Ovary (tissue), 9 donors: Measurements from ENCODE around the gene SPEG. TPM values are rescaled to one million over a fixed set of nuclear protein-coding genes. Genes with fewer than 3 reads are reported as not detected.
A peak's percentile ranks its signal among the peaks of the same experiment; 100 is the strongest.

Experiments
- DNase-seq, 5 donors: peaks; one replicate each; pipeline ENCODE4 v3.0.0-alpha.2; 2019 to 2020
- H3K27ac ChIP-seq, 2 donors: fragments of 200-600 bp; one replicate each; pipeline versions ENCODE4 v1.5.1 to v1.8.0; 2019 to 2022
- H3K27me3 ChIP-seq: fragments of 200-600 bp; one replicate; pipeline ENCODE4 v1.8.0; 2022
- H3K36me3 ChIP-seq: fragments of 200-600 bp; sonication (generic); one replicate; pipeline ENCODE4 v1.5.1; 2019
- H3K4me1 ChIP-seq: one replicate; pipeline ENCODE4 v1.8.1; 2013; ENCODE audit warnings: mild to moderate bottlenecking, moderate library complexity; ENCODE audit not compliant: insufficient read depth
- H3K4me3 ChIP-seq: fragments of 200-600 bp; sonication (generic); one replicate; pipeline ENCODE4 v1.5.1; 2017
- H3K9me3 ChIP-seq, 2 donors: fragments of 200-600 bp in 1 of 2; sonication (generic) in 1 of 2; one replicate each; pipeline versions ENCODE4 v1.5.1 to v1.8.1; 2013 to 2019; ENCODE audit warnings: mild to moderate bottlenecking in 1 of 2, moderate library complexity in 1 of 2
- EP300 ChIP-seq: sonication (generic); formaldehyde crosslinking; IDR thresholded peaks from one replicate; pipeline ENCODE4 v1.6.1; 2017; ENCODE audit warnings: antibody characterized with exemption
- POLR2A ChIP-seq: fragments of 450-650 bp; IDR thresholded peaks from one replicate; pipeline ENCODE4 v1.6.1; 2017; ENCODE audit warnings: antibody characterized with exemption, mild to moderate bottlenecking, moderate library complexity
- WGBS, 3 donors: extraction: QIAGEN DNeasy Blood & Tissue Kit in 1 of 3; methylation state at CpG; one replicate each; pipeline versions ENCODE4 v1.1.5 to v1.1.7; 2013 to 2017; 5-methylcytosine and 5-hydroxymethylcytosine counted together
- intact Hi-C, 4 donors: fragments of 100-400 bp; cut with DNase I; formaldehyde crosslinking; loops; one replicate each; pipeline versions ENCODE4 v1.11.0 to v1.15.1; 2022 to 2023
- polyA plus RNA-seq, 2 donors: library from polyadenylated mRNA; stranded (reverse); fragments of 200-250 nt in 1 of 2; fragments of 350-450 nt in 1 of 2; fragmentation: Illumina TruSeq in 1 of 2; extraction: RNeasy Lipid Tissue Mini Kit (QIAGEN cat#74804) in 1 of 2; gene quantifications; one replicate each; pipeline ENCODE4 v1.2.3, GENCODE V29; 2013 to 2014
- total RNA-seq, 7 donors: library from RNA; depleted of rRNA in 2 of 7; stranded (reverse); fragments of >200 nt in 2 of 7; fragmentation: NEBNext Ultra II Directional in 3 of 7; extraction: Animal tissue kit (Norgen Biotek cat#: 25700) in 3 of 7; gene quantifications; one replicate each; pipeline versions ENCODE4 v1.1.0 to v1.2.4, GENCODE V29; 2016 to 2023
- TF ChIP-seq, protein P1 (sequence below), 3 donors: fragments of 450-650 bp in 2 of 3; fragments of 200-600 bp in 1 of 3; IDR thresholded peaks; one replicate each; pipeline versions ENCODE4 v1.5.1 to v1.8.0; 2016 to 2022; ENCODE audit warnings: antibody characterized with exemption in 3 of 3, mild to moderate bottlenecking in 1 of 3
- donor health status: DM: no; HTN: no; CAD: no; lungs with moderate emphysema.
- donor health status: DM: no; HTN: no; CAD: no.
- donor health status: Bipolar disorder and iron deficiency.
- donor health status: DM: yes; HTN: yes; CAD: no.
- donor health status: DM: no; HTN: no; CAD: no.
- donor health status: DM: yes; HTN: yes; CAD: no.

SPEG gene
- total and polyA plus RNA-seq, 9 donors = 9.9 to 79.7 (median 29.6) TPM

DNA sequence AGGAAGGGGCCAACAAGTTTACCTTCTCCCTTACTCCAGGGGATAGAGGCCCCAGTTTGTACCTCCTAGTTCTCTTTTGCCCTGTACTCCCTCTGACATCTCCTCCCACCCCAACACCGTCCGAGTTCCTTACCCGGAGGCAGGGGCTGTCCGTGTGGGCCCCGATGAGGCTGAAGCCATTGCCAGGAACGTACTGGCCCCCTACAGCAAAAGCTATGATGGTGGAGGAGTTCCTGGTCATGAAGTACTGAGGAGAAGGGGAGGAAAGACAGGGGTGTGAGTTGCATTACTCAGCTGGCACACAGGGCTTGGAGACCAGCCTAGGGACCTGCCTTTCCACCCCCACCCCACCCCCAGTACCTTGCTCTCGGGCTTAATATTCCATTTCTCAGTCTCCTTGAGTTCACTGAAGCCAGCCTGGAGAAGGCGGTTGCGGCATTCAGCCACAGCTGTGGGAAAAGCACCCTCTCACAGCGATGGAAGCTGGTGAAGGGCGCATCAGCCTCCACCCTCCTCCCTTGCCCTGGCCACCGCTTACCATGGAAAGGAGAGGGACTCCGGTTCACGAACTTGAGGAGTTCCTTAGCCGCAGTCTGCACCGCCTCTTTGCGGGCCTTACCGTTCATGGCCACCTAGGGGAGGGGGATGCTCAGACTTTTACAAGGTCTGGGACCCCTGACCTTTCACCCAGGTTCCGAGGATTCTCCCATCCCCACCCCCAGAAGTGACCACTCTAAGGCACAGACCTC, 47.9 kb upstream of the SPEG start:
- H3K36me3 ChIP-seq = no peaks in the 10 kb centered on the region
- WGBS, 3 donors = 31% methylated on average over 16 to 19 of the region's 19 CpGs
- peak overlapping the region; percentile 94 for H3K4me3 ChIP-seq
- H3K27me3 ChIP-seq = no peaks in the 10 kb centered on the region
- peaks cover 6% of the 10 kb centered on the region for H3K4me1 ChIP-seq
- H3K27ac ChIP-seq = peak overlapping the region; percentile 50 to 84
- intact Hi-C loops = loop anchor here in 2 of 4 donors (5.0 to 10.0 kb wide), 3 partner anchors 109 to 224 kb away; partner anchors contain the start of genes NHEJ1 (in 2 of the 2) and DNAJB2 (in 1 of the 2)
- DNase-seq = peak in 1 of 5 donors; percentile 53
- TF ChIP-seq POLR2A = no peak
- no peak for TF ChIP-seq EP300
- TF ChIP-seq, protein P1, sequence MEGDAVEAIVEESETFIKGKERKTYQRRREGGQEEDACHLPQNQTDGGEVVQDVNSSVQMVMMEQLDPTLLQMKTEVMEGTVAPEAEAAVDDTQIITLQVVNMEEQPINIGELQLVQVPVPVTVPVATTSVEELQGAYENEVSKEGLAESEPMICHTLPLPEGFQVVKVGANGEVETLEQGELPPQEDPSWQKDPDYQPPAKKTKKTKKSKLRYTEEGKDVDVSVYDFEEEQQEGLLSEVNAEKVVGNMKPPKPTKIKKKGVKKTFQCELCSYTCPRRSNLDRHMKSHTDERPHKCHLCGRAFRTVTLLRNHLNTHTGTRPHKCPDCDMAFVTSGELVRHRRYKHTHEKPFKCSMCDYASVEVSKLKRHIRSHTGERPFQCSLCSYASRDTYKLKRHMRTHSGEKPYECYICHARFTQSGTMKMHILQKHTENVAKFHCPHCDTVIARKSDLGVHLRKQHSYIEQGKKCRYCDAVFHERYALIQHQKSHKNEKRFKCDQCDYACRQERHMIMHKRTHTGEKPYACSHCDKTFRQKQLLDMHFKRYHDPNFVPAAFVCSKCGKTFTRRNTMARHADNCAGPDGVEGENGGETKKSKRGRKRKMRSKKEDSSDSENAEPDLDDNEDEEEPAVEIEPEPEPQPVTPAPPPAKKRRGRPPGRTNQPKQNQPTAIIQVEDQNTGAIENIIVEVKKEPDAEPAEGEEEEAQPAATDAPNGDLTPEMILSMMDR (IDR thresholded peaks at IDR 0.05) = no peak
- H3K9me3 ChIP-seq = no peaks in the 10 kb centered on the region

DNA sequence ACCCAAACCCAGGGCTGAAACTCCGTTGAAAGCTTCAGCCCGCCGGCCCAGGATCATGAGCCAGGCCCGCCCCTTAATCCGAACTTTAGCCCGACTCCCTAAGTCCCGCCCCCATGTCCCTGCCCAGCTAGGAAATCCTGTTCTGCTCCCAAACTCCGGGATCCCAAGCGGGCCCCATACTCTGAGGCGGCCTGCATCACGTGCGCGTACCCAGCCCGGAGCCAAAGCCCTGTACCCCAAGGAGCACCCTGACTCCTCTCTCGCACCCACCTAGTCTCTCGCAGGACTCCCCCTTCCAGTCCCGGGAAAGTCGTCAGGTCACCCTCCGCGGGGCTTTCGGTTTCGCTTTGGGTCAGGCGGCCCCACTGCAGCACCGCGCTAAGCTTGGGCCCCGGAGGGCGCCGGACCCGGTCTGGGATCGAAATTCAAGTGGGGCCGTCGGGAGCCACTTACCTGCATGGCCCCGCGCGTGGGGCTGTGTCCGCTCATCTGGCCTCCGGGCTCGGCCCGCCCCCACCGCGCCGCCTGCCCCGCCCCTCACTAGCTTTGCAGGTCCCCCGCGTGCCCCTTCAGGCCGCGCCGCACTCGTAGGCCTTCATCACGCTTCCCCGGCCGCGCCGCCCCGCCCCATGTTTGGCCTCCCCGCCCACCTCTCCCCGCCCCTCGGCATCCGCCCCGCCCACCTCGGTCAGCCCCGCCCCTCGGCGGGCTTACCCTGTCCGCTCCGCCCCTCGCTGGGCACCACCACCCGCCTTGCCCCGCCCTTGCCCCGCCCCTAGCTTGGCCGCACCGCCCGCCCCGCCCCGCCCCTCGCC, 47.1 kb upstream of the SPEG start, which contains the start of gene DNPEP:
Gene DNPEP, minus strand, starts transcription at position 607 of the 815 bp plus-strand sequence. Its CDS starts 118 bp downstream, at position 489.
- TF ChIP-seq, protein P1 (IDR thresholded peaks at IDR 0.05) = peak in 1 of 3 donors; percentile 6
- TF ChIP-seq EP300 (no peak), POLR2A (peak; percentile 40)
- Histone ChIP-seq H3K36me3 (no peaks in the 10 kb centered on the region), H3K27me3 (no peaks in the 10 kb centered on the region), H3K4me3 (peak within 1 kb of the TSS; percentile 94), H3K9me3 (no peaks in the 10 kb centered on the region), H3K27ac (peak within 1 kb of the TSS; percentile 50 to 84), H3K4me1 (peaks cover 6% of the 10 kb centered on the region)
- DNase-seq = peak; percentile 84 to 98 (median 97)
- WGBS, 3 donors = 0 to 3% (median 1%) methylated on average over 34 to 71 of the region's 76 CpGs
- intact Hi-C loops = loop anchor here in 2 of 4 donors (5.0 to 10.0 kb wide), 3 partner anchors 110 to 225 kb away; partner anchors contain the start of genes NHEJ1 (in 2 of the 2) and DNAJB2 (in 1 of the 2)

DNA sequence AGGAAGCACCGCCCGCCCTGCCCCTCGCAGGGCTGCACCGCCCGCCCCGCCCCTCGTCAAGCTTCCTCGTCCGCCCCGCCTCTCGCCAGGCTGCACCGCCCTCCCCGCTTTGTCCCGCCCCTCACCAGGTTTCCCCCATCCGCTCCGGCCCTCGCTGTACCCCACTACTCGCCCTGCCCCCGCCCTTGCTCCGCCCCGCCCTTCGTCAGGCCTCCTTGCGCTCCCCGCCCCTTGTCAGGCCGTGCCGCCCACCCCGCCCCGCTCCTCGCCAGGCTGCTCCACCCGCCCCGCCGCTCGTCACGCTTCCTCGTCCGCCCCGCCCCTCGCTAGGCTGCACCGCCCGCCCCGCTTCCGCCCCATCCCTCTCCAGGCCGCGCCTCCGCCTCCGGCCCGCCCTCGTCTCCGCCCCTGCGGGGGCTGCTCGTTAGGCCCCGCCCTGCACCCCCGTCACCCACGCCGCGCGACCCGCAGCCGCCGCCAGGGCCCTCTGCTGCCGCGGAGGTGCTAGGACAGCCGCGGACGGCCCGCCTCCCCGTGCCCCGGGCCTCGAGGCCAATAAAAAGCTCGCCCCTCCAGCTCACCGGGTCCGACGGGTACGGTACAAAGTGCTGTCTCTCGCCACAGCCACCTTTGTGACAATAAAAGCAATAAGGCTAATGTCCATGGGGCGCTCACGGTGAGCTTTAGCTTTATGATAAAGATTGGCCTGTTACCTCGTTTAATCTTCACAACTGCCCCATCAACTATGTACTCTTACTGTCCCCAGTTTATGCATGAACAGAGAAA, 46.3 kb upstream of the SPEG start:
- Histone ChIP-seq H3K36me3 (no peaks in the 10 kb centered on the region), H3K4me3 (peak overlapping the region; percentile 30), H3K27me3 (no peaks in the 10 kb centered on the region), H3K27ac (peak overlapping the region in 1 of 2 donors; percentile 79), H3K9me3 (no peaks in the 10 kb centered on the region), H3K4me1 (peaks cover 6% of the 10 kb centered on the region)
- intact Hi-C loops = loop anchor here in 2 of 4 donors (5.0 to 10.0 kb wide), 3 partner anchors 111 to 226 kb away; partner anchors contain the start of genes NHEJ1 (in 2 of the 2) and DNAJB2 (in 1 of the 2)
- peak; percentile 99 for DNase-seq
- WGBS, 3 donors = 2 to 4% (median 2%) methylated on average over 12 to 78 of the region's 78 CpGs
- TF ChIP-seq POLR2A (peak; percentile 21), EP300 (no peak)
- TF ChIP-seq, protein P1 (IDR thresholded peaks at IDR 0.05) = peak; percentile 76 to 90 (median 89)

DNA sequence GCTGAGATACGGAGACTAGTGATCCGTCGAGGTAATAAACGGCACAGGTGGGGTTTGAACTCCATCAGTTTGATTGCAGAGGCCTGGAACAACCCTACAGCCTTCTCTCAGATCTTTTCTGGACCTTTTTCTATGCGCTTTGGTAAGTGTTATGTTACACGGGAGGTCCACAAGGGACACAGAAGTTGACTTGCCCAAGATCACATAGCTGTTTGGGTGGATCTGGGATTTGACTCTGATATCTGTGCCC, 45.8 kb upstream of the SPEG start:
- no peak for DNase-seq
- TF ChIP-seq, protein P1 (IDR thresholded peaks at IDR 0.05) = no peak
- TF ChIP-seq EP300 = no peak
- TF ChIP-seq POLR2A = no peak
- Histone ChIP-seq H3K9me3 (no peaks in the 10 kb centered on the region), H3K36me3 (no peaks in the 10 kb centered on the region), H3K27me3 (no peaks in the 10 kb centered on the region), H3K4me3 (peak overlapping the region; percentile 30), H3K27ac (peak overlapping the region in 1 of 2 donors; percentile 79), H3K4me1 (peaks cover 6% of the 10 kb centered on the region)
- intact Hi-C loops = loop anchor here in 2 of 4 donors (5.0 to 10.0 kb wide), 3 partner anchors 112 to 227 kb away; partner anchors contain the start of genes NHEJ1 (in 2 of the 2) and DNAJB2 (in 1 of the 2)
- WGBS, 3 donors = 37 to 50% (median 45%) methylated on average over 6 of the region's 6 CpGs
